Smooth muscle cell (in vitro differentiated cells): Measurements from ENCODE around the gene RFX3. TPM values are rescaled to one million over a fixed set of nuclear protein-coding genes. Genes with fewer than 3 reads are reported as not detected.

Experiments
- DNase-seq: peaks from one replicate; lab custom pipeline; 2025; ENCODE audit not compliant: unreplicated experiment; lab: John Stamatoyannopoulos, UW
- H2AFZ ChIP-seq: fragments of 200-600 bp; sonication (generic); 2 replicates; pipeline ENCODE4 v1.6.0; 2016; ENCODE audit warnings: antibody characterized with exemption, low read depth, mild to moderate bottlenecking
- H3F3A ChIP-seq: fragments of 200-600 bp; sonication (generic); 2 replicates; pipeline ENCODE4 v1.6.0; 2017; ENCODE audit warnings: antibody characterized with exemption, low read depth
- H3K27ac ChIP-seq: fragments of 200-600 bp; sonication (generic); 2 replicates; pipeline ENCODE4 v1.5.1; 2016; ENCODE audit warnings: low read depth, mild to moderate bottlenecking
- H3K27me3 ChIP-seq: fragments of 200-600 bp; sonication (generic); 2 replicates; pipeline ENCODE4 v1.6.1; 2016; ENCODE audit warnings: low read depth, mild to moderate bottlenecking
- H3K36me3 ChIP-seq: fragments of 200-600 bp; sonication (generic); 2 replicates; pipeline ENCODE4 v1.5.1; 2016; ENCODE audit warnings: low read depth
- H3K4me1 ChIP-seq: fragments of 200-600 bp; sonication (generic); 2 replicates; pipeline ENCODE4 v1.5.1; 2016; ENCODE audit warnings: low read depth
- H3K4me2 ChIP-seq: fragments of 200-600 bp; sonication (generic); 2 replicates; pipeline ENCODE4 v1.6.0; 2016; ENCODE audit warnings: mild to moderate bottlenecking
- H3K4me3 ChIP-seq: fragments of 200-600 bp; sonication (generic); 2 replicates; pipeline ENCODE4 v1.5.1; 2016; ENCODE audit warnings: mild to moderate bottlenecking
- H3K79me2 ChIP-seq: fragments of 200-600 bp; sonication (generic); 2 replicates; pipeline ENCODE4 v1.6.0; 2016; ENCODE audit warnings: low read depth, mild to moderate bottlenecking
- H3K9ac ChIP-seq: fragments of 200-600 bp; sonication (generic); 2 replicates; pipeline ENCODE4 v1.6.0; 2016; ENCODE audit warnings: low read depth
- H3K9me3 ChIP-seq: fragments of 200-600 bp; sonication (generic); replicated peaks from 2 replicates; pipeline ENCODE4 v1.5.1; 2016; ENCODE audit warnings: low read depth
- H4K20me1 ChIP-seq: fragments of 200-600 bp; sonication (generic); 2 replicates; pipeline ENCODE4 v1.6.0; 2016; ENCODE audit warnings: low read depth
- WGBS: methylation state at CpG from one replicate; pipeline ENCODE4 v1.1.7; 2016; ENCODE audit warnings: low lambda C conversion rate; 5-methylcytosine and 5-hydroxymethylcytosine counted together
- polyA plus RNA-seq: library from polyadenylated mRNA; unstranded; fragments of >200 nt; fragmentation: Nextera tagmentation; extraction: Ambion mirVana; gene quantifications from 2 replicates; pipeline ENCODE4 v1.2.1, GENCODE V29; 2016
- total RNA-seq: library from RNA; depleted of rRNA; stranded (reverse); fragments of >200 nt; gene quantifications from 2 replicates; pipeline ENCODE4 v1.2.3, GENCODE V29; 2014
- TF ChIP-seq, protein P1 (sequence below): fragments of 200-600 bp; sonication (generic); IDR thresholded peaks from 2 replicates; pipeline ENCODE4 v1.5.1; 2017; ENCODE audit warnings: borderline replicate concordance, mild to moderate bottlenecking, antibody characterized with exemption; ENCODE audit not compliant: insufficient read depth, poor library complexity, severe bottlenecking

RFX3 gene
- total and polyA plus RNA-seq, 2 experiments from 2014 or later, result 4.4 to 14.1 TPM

DNA sequence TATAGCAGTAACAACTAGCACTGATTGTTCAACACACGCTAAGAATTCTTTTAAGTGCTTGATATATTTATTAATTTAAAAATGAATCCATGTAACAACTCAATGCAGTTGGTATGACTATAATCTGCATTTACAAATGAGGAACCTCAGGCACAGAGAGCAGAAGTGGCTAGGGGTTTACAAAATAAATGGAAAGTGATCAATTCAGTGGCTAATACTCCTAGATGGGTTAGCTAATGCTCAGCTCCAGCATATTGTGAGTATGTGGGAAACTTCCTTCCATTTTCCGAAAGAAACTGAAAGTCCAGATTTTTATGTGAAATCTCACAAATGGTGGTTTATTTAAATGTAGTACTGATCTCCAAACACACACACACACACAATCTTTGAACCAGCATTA lies 128.0 kb downstream of the RFX3 start:
- H3K9me3 ChIP-seq, result no peaks in the 10 kb centered on the region
- TF ChIP-seq, protein P1, sequence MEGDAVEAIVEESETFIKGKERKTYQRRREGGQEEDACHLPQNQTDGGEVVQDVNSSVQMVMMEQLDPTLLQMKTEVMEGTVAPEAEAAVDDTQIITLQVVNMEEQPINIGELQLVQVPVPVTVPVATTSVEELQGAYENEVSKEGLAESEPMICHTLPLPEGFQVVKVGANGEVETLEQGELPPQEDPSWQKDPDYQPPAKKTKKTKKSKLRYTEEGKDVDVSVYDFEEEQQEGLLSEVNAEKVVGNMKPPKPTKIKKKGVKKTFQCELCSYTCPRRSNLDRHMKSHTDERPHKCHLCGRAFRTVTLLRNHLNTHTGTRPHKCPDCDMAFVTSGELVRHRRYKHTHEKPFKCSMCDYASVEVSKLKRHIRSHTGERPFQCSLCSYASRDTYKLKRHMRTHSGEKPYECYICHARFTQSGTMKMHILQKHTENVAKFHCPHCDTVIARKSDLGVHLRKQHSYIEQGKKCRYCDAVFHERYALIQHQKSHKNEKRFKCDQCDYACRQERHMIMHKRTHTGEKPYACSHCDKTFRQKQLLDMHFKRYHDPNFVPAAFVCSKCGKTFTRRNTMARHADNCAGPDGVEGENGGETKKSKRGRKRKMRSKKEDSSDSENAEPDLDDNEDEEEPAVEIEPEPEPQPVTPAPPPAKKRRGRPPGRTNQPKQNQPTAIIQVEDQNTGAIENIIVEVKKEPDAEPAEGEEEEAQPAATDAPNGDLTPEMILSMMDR, result no peak
- DNase-seq, result no peak
- no peak overlapping the region for H2AFZ ChIP-seq
- no peak overlapping the region for H3K4me2 ChIP-seq
- 98% methylated on average over 2 of the region's 2 CpGs for whole genome bisulfite sequencing
- no peaks in the 10 kb centered on the region for H4K20me1 ChIP-seq
- H3K27me3 ChIP-seq, result no peaks in the 10 kb centered on the region
- no peaks in the 10 kb centered on the region for H3F3A ChIP-seq
- H3K27ac ChIP-seq, result no peak overlapping the region
- no peak overlapping the region for H3K4me3 ChIP-seq
- no peaks in the 10 kb centered on the region for H3K79me2 ChIP-seq
- H3K36me3 ChIP-seq, result no peaks in the 10 kb centered on the region
- peaks cover 20% of the 10 kb centered on the region for H3K4me1 ChIP-seq
- no peak overlapping the region for H3K9ac ChIP-seq

DNA sequence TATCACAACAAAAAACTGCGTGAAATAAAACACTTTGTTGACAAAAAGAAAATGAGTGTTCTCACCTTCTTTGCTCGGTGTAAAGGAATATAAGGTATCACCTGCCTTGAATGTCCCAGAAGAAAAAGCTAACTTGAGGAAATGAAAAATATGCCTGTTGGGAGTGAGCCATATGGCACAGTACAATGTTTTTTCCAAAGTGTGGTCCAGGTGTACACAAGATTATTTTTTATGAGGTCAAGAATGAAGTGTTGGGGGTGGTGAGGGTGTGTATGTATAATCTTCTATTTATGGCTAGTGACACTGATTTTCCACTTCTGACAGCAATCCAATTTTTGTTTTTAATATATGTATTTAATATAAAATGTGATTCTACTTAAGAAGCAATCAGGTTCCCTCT lies 134.4 kb downstream of the RFX3 start:
- no peaks in the 10 kb centered on the region for H4K20me1 ChIP-seq
- no peak overlapping the region for H3K4me3 ChIP-seq
- no peaks in the 10 kb centered on the region for H3K36me3 ChIP-seq
- no peak overlapping the region for H3K27ac ChIP-seq
- no peaks in the 10 kb centered on the region for H3K9me3 ChIP-seq
- WGBS, result 100% methylated on average over 2 of the region's 2 CpGs
- TF ChIP-seq, protein P1, result no peak
- no peaks in the 10 kb centered on the region for H3F3A ChIP-seq
- H3K27me3 ChIP-seq, result no peaks in the 10 kb centered on the region
- no peak overlapping the region for H3K4me2 ChIP-seq
- no peak for DNase-seq
- no peaks in the 10 kb centered on the region for H3K4me1 ChIP-seq
- no peaks in the 10 kb centered on the region for H3K79me2 ChIP-seq
- H2AFZ ChIP-seq, result no peak overlapping the region
- no peak overlapping the region for H3K9ac ChIP-seq

DNA sequence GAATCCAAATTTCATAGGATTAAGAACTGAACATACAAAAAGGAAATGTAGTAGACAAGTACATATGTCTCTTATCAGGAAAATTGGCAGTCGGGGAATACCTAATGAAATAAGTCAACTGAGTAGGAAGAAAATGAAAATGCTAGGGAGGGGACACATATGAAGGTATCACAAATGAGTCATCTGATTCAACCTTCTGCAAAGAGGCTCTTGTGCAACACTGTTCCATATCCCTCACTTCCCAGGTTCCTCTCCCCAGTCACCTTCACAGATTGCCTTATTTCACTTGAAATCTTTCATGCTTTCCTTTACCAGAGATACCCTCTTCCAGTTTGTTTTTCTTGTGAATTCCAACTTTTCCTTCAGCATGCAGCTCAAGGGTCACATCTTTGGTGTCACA lies 139.0 kb downstream of the RFX3 start:
- DNase-seq, result no peak
- H3K79me2 ChIP-seq, result peaks cover 4% of the 10 kb centered on the region
- H3K36me3 ChIP-seq, result no peaks in the 10 kb centered on the region
- H3K4me3 ChIP-seq, result no peak overlapping the region
- H3K4me1 ChIP-seq, result no peaks in the 10 kb centered on the region
- H3K27ac ChIP-seq, result no peak overlapping the region
- no peaks in the 10 kb centered on the region for H4K20me1 ChIP-seq
- no peaks in the 10 kb centered on the region for H3K9me3 ChIP-seq
- H2AFZ ChIP-seq, result no peak overlapping the region
- WGBS, result 89% methylated on average over 1 of the region's 1 CpG
- no peak overlapping the region for H3K4me2 ChIP-seq
- H3F3A ChIP-seq, result no peaks in the 10 kb centered on the region
- no peaks in the 10 kb centered on the region for H3K27me3 ChIP-seq
- TF ChIP-seq, protein P1, result no peak
- no peak overlapping the region for H3K9ac ChIP-seq

- no peak overlapping the region for H3K4me2 ChIP-seq
- H3K27ac ChIP-seq, result no peak overlapping the region
- no peak overlapping the region for H2AFZ ChIP-seq
- H3K4me3 ChIP-seq, result no peak overlapping the region
- H3K9ac ChIP-seq, result no peak overlapping the region
- DNase-seq, result no peak
- H4K20me1 ChIP-seq, result no peaks in the 10 kb centered on the region
- 88% methylated on average over 1 of the region's 1 CpG for WGBS
- peaks cover 5% of the 10 kb centered on the region for H3K79me2 ChIP-seq
- no peaks in the 10 kb centered on the region for H3K9me3 ChIP-seq
- no peaks in the 10 kb centered on the region for H3K27me3 ChIP-seq
- TF ChIP-seq, protein P1, result no peak
- no peaks in the 10 kb centered on the region for H3F3A ChIP-seq
- H3K36me3 ChIP-seq, result no peaks in the 10 kb centered on the region
- no peaks in the 10 kb centered on the region for H3K4me1 ChIP-seq
Observed at GRCh38 chr9:3385871-3386270, 139.9 kb downstream of the RFX3 start.
